Natural killer cell treated with Interleukin-12 subunit alpha and Interleukin-12 subunit beta and Interleukin-15 and Interleukin-18, amount 100 ng/mL, for 72 hours (primary cell): Measurements from ENCODE around the gene TRIO. TPM values are rescaled to one million over a fixed set of nuclear protein-coding genes. Genes with fewer than 3 reads are reported as not detected.
"Not testable (repeated sequence)": the region's sequence is repeated elsewhere in the genome, so short reads cannot be mapped to it uniquely, and the experiment has no call there.

Source experiments
- ATAC-seq, 2 donors: fragments of 150-1000 bp; cut with Tn5 transposase in 1 of 2; sonication (Bioruptor Pico), chemical (Tn5 transposase) in 1 of 2; 2 replicates each; pipeline ENCODE4 v1.10.0; 2021
- DNase-seq: peaks from one replicate; pipeline ENCODE4 v3.0.0; 2022; ENCODE audit warnings: low spot score
- H3K27ac Mint-ChIP-seq, 2 donors: 1 replicate in 1 of 2; 2 replicates in 1 of 2; pipeline ENCODE4 v1.8.0; 2022; ENCODE audit warnings: mixed read lengths in 2 of 2, mild to moderate bottlenecking in 1 of 2, moderate library complexity in 1 of 2
- H3K27me3 Mint-ChIP-seq, 2 donors: 1 replicate in 1 of 2; 2 replicates in 1 of 2; pipeline ENCODE4 v1.8.0; 2022; ENCODE audit warnings: mixed read lengths in 2 of 2
- H3K36me3 Mint-ChIP-seq: one replicate; pipeline ENCODE4 v1.8.0; 2022; ENCODE audit warnings: mixed read lengths
- H3K4me1 Mint-ChIP-seq, 2 donors: 1 replicate in 1 of 2; 2 replicates in 1 of 2; pipeline ENCODE4 v1.8.0; 2022; ENCODE audit warnings: low read depth in 2 of 2, mixed read lengths in 2 of 2, mild to moderate bottlenecking in 1 of 2
- H3K4me3 Mint-ChIP-seq: one replicate; pipeline ENCODE4 v1.8.0; 2022; ENCODE audit warnings: mixed read lengths
- H3K9me3 Mint-ChIP-seq: 2 replicates; pipeline ENCODE4 v1.8.0; 2022; ENCODE audit warnings: mixed read lengths
- total RNA-seq, 2 donors: library from RNA; stranded (reverse); gene quantifications; one replicate each; pipeline ENCODE4 v1.2.3, GENCODE V29; 2022

The TRIO gene
- total RNA-seq, 2 donors from 2014 or later, result 40.1 to 70.3 TPM

GRCh38 chr5:14369780-14370179 lies 226.6 kb downstream of the TRIO start:
- ATAC-seq (peak; percentile 69 to 75), DNase-seq (no peak)
- Mint-ChIP-seq H3K27me3 (no peaks in the 10 kb centered on the region), H3K27ac (peak overlapping the region; percentile 38 to 69), H3K36me3 (peaks cover 7% of the 10 kb centered on the region), H3K4me1 (peaks cover 27 to 31% of the 10 kb centered on the region in 2 donors), H3K4me3 (peak overlapping the region; percentile 22), H3K9me3 (no peaks in the 10 kb centered on the region)

- H3K36me3 Mint-ChIP-seq, result peaks cover 7% of the 10 kb centered on the region
- H3K27me3 Mint-ChIP-seq, result no peaks in the 10 kb centered on the region
- peak overlapping the region; percentile 38 to 69 for H3K27ac Mint-ChIP-seq
- peaks cover 21 to 25% of the 10 kb centered on the region in 2 donors for H3K4me1 Mint-ChIP-seq
- ATAC-seq (peak; percentile 21 to 46), DNase-seq (no peak)
- no peaks in the 10 kb centered on the region for H3K9me3 Mint-ChIP-seq
- peak overlapping the region; percentile 22 for H3K4me3 Mint-ChIP-seq
These were observed 227.2 kb downstream of the TRIO start for GRCh38 chr5:14370386-14370785.

- H3K27me3 Mint-ChIP-seq, result no peaks in the 10 kb centered on the region
- no peaks in the 10 kb centered on the region for H3K9me3 Mint-ChIP-seq
- DNase-seq (no peak), ATAC-seq (no peak)
- peaks cover 14% of the 10 kb centered on the region in 2 donors for H3K4me1 Mint-ChIP-seq
- H3K4me3 Mint-ChIP-seq, result no peak overlapping the region
- peaks cover 13% of the 10 kb centered on the region for H3K36me3 Mint-ChIP-seq
- H3K27ac Mint-ChIP-seq, result no peak overlapping the region
These were observed 230.5 kb downstream of the TRIO start for GRCh38 chr5:14373685-14374084.

DNA sequence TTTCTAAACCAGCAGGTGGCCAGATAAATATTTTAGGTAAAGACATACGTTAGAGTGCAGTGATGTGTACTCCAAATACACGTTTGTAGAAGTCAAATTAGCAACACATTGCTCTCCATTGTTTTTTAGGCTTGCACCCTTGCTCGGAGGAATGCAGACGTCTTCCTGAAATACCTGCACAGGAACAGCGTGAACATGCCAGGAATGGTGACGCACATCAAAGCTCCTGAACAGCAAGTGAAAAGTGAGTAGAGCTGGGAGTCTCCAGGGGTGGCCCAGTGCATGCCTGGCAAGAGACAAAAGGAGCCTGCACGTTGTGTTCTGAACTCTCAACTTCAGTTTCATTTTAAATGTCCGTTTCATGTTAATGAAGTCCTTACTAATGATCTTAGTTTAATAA lies 231.0 kb downstream of the TRIO start:
- H3K9me3 Mint-ChIP-seq, result no peaks in the 10 kb centered on the region
- DNase-seq (no peak), ATAC-seq (no peak)
- H3K36me3 Mint-ChIP-seq, result peaks cover 13% of the 10 kb centered on the region
- peaks cover 13 to 14% of the 10 kb centered on the region in 2 donors for H3K4me1 Mint-ChIP-seq
- H3K27ac Mint-ChIP-seq, result no peak overlapping the region
- no peak overlapping the region for H3K4me3 Mint-ChIP-seq
- no peaks in the 10 kb centered on the region for H3K27me3 Mint-ChIP-seq

DNA sequence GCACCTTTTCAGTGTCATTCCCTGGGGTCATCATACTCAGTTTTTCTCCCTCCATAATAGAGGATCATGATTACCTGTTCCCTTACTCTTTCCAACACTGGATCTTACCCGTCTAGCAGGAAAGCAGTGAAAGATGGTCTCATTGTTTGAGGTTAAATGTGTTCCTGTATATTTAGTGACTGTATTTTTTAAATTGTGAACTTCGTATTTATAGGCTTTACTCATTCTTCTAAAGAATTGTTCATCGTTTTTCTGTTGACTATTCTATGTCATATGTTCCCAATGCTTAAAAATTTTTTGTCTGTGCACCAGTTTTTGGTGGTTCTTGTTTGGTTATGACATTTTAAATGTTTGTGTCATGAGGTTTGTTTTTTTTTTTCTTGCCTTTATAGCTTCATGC lies 233.6 kb downstream of the TRIO start:
- H3K4me3 Mint-ChIP-seq, result no peak overlapping the region
- ATAC-seq (no peak), DNase-seq (no peak)
- no peak overlapping the region for H3K27ac Mint-ChIP-seq
- H3K9me3 Mint-ChIP-seq, result no peaks in the 10 kb centered on the region
- peaks cover 0 to 3% of the 10 kb centered on the region in 2 donors for H3K4me1 Mint-ChIP-seq
- no peaks in the 10 kb centered on the region for H3K27me3 Mint-ChIP-seq
- peaks cover 20% of the 10 kb centered on the region for H3K36me3 Mint-ChIP-seq

- no peak for ATAC-seq
- H3K4me3 Mint-ChIP-seq, result no peak overlapping the region
- H3K9me3 Mint-ChIP-seq, result no peaks in the 10 kb centered on the region
- DNase-seq, result no peak
- peaks cover 20% of the 10 kb centered on the region for H3K36me3 Mint-ChIP-seq
- peaks cover 0 to 3% of the 10 kb centered on the region in 2 donors for H3K4me1 Mint-ChIP-seq
- no peaks in the 10 kb centered on the region for H3K27me3 Mint-ChIP-seq
- H3K27ac Mint-ChIP-seq, result peak overlapping the region in 1 of 2 donors; percentile 12
These were observed 236.8 kb downstream of the TRIO start for GRCh38 chr5:14379739-14380497.

DNA sequence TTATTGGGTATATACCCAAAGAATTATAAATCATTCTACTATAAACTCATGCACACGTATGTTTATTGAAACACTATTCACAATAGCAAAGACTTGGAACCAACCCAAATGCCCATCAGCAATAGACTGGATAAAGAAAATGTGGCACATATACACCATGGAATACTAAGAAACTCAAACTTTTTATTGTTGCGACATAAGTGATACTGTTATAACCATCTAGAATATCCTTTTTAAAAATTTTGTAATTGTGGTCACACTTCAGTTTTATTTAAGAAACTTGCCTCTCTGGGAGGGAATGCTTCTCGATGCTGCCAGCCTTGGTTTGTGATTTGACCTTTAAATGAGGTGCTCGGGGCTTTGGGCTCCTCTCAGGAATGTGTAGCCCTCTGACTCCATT lies 237.6 kb downstream of the TRIO start:
- H3K36me3 Mint-ChIP-seq, result peaks cover 20% of the 10 kb centered on the region
- ATAC-seq, result no peak
- no peak for DNase-seq
- no peaks in the 10 kb centered on the region for H3K27me3 Mint-ChIP-seq
- no peak overlapping the region for H3K27ac Mint-ChIP-seq
- H3K4me3 Mint-ChIP-seq, result no peak overlapping the region
- H3K9me3 Mint-ChIP-seq, result no peaks in the 10 kb centered on the region
- peaks cover 0 to 3% of the 10 kb centered on the region in 2 donors for H3K4me1 Mint-ChIP-seq

- Mint-ChIP-seq H3K4me3 (no peak overlapping the region), H3K27ac (no peak overlapping the region), H3K4me1 (peaks cover 0 to 3% of the 10 kb centered on the region in 2 donors), H3K27me3 (no peaks in the 10 kb centered on the region), H3K9me3 (no peaks in the 10 kb centered on the region), H3K36me3 (peaks cover 16% of the 10 kb centered on the region)
- no peak for DNase-seq
- no peak for ATAC-seq
These were observed 239.5 kb downstream of the TRIO start for GRCh38 chr5:14382640-14383039.

- no peak overlapping the region for H3K27ac Mint-ChIP-seq
- DNase-seq (no peak), ATAC-seq (no peak)
- no peaks in the 10 kb centered on the region for H3K27me3 Mint-ChIP-seq
- no peak overlapping the region for H3K4me3 Mint-ChIP-seq
- peaks cover 14% of the 10 kb centered on the region for H3K36me3 Mint-ChIP-seq
- H3K4me1 Mint-ChIP-seq, result peaks cover 0 to 3% of the 10 kb centered on the region in 2 donors
- no peaks in the 10 kb centered on the region for H3K9me3 Mint-ChIP-seq
These were observed 240.8 kb downstream of the TRIO start for GRCh38 chr5:14383923-14384322.

GRCh38 chr5:14385019-14385418 lies 241.9 kb downstream of the TRIO start:
- no peak overlapping the region for H3K4me3 Mint-ChIP-seq

GRCh38 chr5:14386884-14387624 lies 243.9 kb downstream of the TRIO start:
- no peaks in the 10 kb centered on the region for H3K4me1 Mint-ChIP-seq
- no peaks in the 10 kb centered on the region for H3K27me3 Mint-ChIP-seq
- H3K36me3 Mint-ChIP-seq, result peaks cover 11% of the 10 kb centered on the region
- H3K9me3 Mint-ChIP-seq, result no peaks in the 10 kb centered on the region
- H3K27ac Mint-ChIP-seq, result no peak overlapping the region
- no peak overlapping the region for H3K4me3 Mint-ChIP-seq
- DNase-seq (no peak), ATAC-seq (no peak)

More at GRCh38 chr5:14385019-14385418, 241.9 kb downstream of the TRIO start:
- Mint-ChIP-seq H3K36me3 (peaks cover 12% of the 10 kb centered on the region), H3K27ac (no peak overlapping the region), H3K4me1 (peaks cover 0 to 3% of the 10 kb centered on the region in 2 donors), H3K9me3 (no peaks in the 10 kb centered on the region), H3K27me3 (no peaks in the 10 kb centered on the region)
- ATAC-seq (no peak), DNase-seq (no peak)

DNA sequence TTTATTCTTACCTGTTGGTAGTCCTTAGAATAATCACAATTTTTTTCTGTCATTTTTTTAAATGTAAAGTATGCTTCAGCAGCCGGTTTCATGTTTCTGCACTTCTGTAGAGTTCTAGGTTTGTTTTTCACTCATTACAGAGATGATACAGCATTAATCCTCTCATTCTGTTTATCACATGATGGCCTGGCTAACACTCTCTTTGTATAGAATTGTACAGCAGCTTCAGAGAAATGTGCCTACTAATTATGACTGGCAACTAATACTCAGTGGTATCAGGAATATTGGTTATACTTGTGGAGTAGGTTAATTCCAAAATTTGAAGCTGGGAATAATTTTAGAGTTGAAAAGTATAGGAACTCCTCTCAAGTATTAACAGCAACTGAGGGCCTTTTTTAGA lies 245.6 kb downstream of the TRIO start:
- Mint-ChIP-seq H3K4me3 (no peak overlapping the region), H3K27ac (no peak overlapping the region), H3K9me3 (no peaks in the 10 kb centered on the region), H3K27me3 (no peaks in the 10 kb centered on the region), H3K4me1 (no peaks in the 10 kb centered on the region), H3K36me3 (peaks cover 14% of the 10 kb centered on the region)
- no peak for DNase-seq
- ATAC-seq, result no peak

- H3K4me1 Mint-ChIP-seq, H3K9me3 Mint-ChIP-seq, ATAC-seq, H3K27me3 Mint-ChIP-seq, DNase-seq, H3K4me3 Mint-ChIP-seq, H3K27ac Mint-ChIP-seq: not testable (repeated sequence)
- H3K36me3 Mint-ChIP-seq, result peaks cover 14% of the 10 kb centered on the region
These were observed 249.4 kb downstream of the TRIO start for GRCh38 chr5:14392552-14392951.

- ATAC-seq, result no peak
- Mint-ChIP-seq H3K4me3 (no peak overlapping the region), H3K4me1 (no peaks in the 10 kb centered on the region), H3K36me3 (peaks cover 14% of the 10 kb centered on the region), H3K27ac (no peak overlapping the region), H3K27me3 (no peaks in the 10 kb centered on the region), H3K9me3 (no peaks in the 10 kb centered on the region)
- DNase-seq, result no peak
These were observed 251.2 kb downstream of the TRIO start for GRCh38 chr5:14394365-14394764.
